Esophagus (tissue), 2 donors: ENCODE data around the gene MARK3. TPM values are rescaled to one million over a fixed set of nuclear protein-coding genes. Genes with fewer than 3 reads are reported as not detected.
A peak's percentile ranks its signal among the peaks of the same experiment; 100 is the strongest.
"Not testable (repeated sequence)": the region's sequence is repeated elsewhere in the genome, so short reads cannot be mapped to it uniquely, and the experiment has no call there.

Experiments used
- H3K27ac ChIP-seq, 2 donors: one replicate each; pipeline ENCODE4 v1.5.1; 2013; ENCODE audit warnings: low read depth in 2 of 2, mild to moderate bottlenecking in 2 of 2, inconsistent platforms in 1 of 2, low read length in 1 of 2, moderate library complexity in 1 of 2
- H3K27me3 ChIP-seq, 2 donors: one replicate each; pipeline ENCODE4 v1.6.1; 2013; ENCODE audit warnings: low read length in 2 of 2, control low read depth in 1 of 2, mild to moderate bottlenecking in 1 of 2; ENCODE audit not compliant: insufficient read depth in 2 of 2, control insufficient read depth in 1 of 2
- H3K36me3 ChIP-seq, 2 donors: one replicate each; pipeline ENCODE4 v1.6.1; 2013; ENCODE audit warnings: low read length in 1 of 2; ENCODE audit not compliant: control insufficient read depth in 2 of 2, insufficient read depth in 2 of 2
- H3K4me1 ChIP-seq, 2 donors: one replicate each; pipeline ENCODE4 v1.6.1; 2013; ENCODE audit warnings: low read length in 1 of 2; ENCODE audit not compliant: control insufficient read depth in 2 of 2, insufficient read depth in 2 of 2
- H3K4me3 ChIP-seq, 2 donors: one replicate each; pipeline ENCODE4 v1.5.1; 2013; ENCODE audit warnings: low read length in 2 of 2, mild to moderate bottlenecking in 2 of 2, low read depth in 1 of 2, moderate library complexity in 1 of 2
- H3K9me3 ChIP-seq, 2 donors: one replicate each; pipeline ENCODE4 v1.6.1; 2013; ENCODE audit warnings: mild to moderate bottlenecking in 2 of 2, low read depth in 1 of 2, low read length in 1 of 2, moderate library complexity in 1 of 2; ENCODE audit not compliant: control insufficient read depth in 2 of 2, insufficient read depth in 1 of 2
- WGBS, 2 donors: extraction: QIAGEN DNeasy Blood & Tissue Kit; methylation state at CpG; one replicate each; pipeline ENCODE4 v1.1.7; 2013; 5-methylcytosine and 5-hydroxymethylcytosine counted together
- polyA plus RNA-seq, 2 donors: library from polyadenylated mRNA; stranded (reverse); fragments of 200-250 nt; gene quantifications; one replicate each; pipeline ENCODE4 v1.2.3, GENCODE V29; 2013
- donor health status: healthy with polysubstance abuse.
- donor health status: Bipolar disorder and iron deficiency.

MARK3 gene
- polyA plus RNA-seq, 2 donors, result 45.5 to 65.4 TPM

DNA sequence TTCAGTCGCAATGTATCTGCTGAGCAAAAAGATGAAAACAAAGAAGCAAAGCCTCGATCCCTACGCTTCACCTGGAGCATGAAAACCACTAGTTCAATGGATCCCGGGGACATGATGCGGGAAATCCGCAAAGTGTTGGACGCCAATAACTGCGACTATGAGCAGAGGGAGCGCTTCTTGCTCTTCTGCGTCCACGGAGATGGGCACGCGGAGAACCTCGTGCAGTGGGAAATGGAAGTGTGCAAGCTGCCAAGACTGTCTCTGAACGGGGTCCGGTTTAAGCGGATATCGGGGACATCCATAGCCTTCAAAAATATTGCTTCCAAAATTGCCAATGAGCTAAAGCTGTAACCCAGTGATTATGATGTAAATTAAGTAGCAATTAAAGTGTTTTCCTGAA, 117.7 kb downstream of the MARK3 start:
- Histone ChIP-seq H3K4me3 (no peak overlapping the region), H3K27me3 (no peaks in the 10 kb centered on the region), H3K9me3 (no peaks in the 10 kb centered on the region), H3K36me3 (peaks cover 16 to 28% of the 10 kb centered on the region in 2 donors), H3K4me1 (peaks cover 0 to 3% of the 10 kb centered on the region in 2 donors), H3K27ac (no peak overlapping the region)
- WGBS, 2 donors, result 95 to 96% methylated on average over 18 of the region's 18 CpGs

DNA sequence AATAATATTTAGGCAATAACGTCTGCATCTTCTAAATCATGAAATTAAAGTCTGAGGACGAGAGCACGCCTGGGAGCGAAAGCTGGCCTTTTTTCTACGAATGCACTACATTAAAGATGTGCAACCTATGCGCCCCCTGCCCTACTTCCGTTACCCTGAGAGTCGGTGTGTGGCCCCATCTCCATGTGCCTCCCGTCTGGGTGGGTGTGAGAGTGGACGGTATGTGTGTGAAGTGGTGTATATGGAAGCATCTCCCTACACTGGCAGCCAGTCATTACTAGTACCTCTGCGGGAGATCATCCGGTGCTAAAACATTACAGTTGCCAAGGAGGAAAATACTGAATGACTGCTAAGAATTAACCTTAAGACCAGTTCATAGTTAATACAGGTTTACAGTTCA, 118.1 kb downstream of the MARK3 start:
- Histone ChIP-seq H3K4me3 (no peak overlapping the region), H3K9me3 (no peaks in the 10 kb centered on the region), H3K27ac (no peak overlapping the region), H3K4me1 (peaks cover 0 to 3% of the 10 kb centered on the region in 2 donors), H3K27me3 (no peaks in the 10 kb centered on the region), H3K36me3 (peaks cover 14 to 28% of the 10 kb centered on the region in 2 donors)
- 95% methylated on average over 12 of the region's 12 CpGs for WGBS, 2 donors

DNA sequence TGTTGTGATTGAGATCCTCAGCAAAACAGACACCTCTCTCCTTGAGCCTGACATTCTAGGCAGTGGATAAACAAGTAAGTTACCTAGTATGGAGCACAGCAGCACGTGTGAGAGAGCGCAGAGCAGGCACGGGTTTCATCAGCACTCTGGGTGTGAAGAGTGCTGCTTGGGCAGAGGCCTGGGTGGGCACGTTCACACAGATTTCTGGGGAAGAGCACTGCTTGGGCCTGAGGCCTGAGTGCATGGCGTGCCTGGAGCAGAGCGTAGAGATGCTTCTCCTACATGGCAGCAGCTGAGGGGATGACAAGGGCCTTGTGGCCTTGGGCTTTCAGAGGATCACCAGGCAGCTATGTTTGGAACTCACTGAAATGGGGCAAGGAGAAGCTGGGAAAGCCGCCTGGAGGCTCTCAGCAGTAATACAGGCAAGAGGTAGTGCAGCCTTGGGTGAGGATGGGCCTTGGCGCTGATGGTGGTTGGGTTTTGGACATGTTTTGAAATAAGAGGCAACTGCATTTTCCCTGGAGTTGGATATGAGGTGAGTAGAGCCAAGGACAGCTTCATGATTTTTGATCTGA, 119.9 kb downstream of the MARK3 start:
- H3K9me3 ChIP-seq, result no peaks in the 10 kb centered on the region
- WGBS, 2 donors, result 80 to 81% methylated on average over 8 of the region's 8 CpGs
- H3K4me1 ChIP-seq, result no peaks in the 10 kb centered on the region
- H3K27ac ChIP-seq, result no peak overlapping the region
- no peak overlapping the region for H3K4me3 ChIP-seq
- H3K36me3 ChIP-seq, result peaks cover 18 to 26% of the 10 kb centered on the region in 2 donors
- no peaks in the 10 kb centered on the region for H3K27me3 ChIP-seq

DNA sequence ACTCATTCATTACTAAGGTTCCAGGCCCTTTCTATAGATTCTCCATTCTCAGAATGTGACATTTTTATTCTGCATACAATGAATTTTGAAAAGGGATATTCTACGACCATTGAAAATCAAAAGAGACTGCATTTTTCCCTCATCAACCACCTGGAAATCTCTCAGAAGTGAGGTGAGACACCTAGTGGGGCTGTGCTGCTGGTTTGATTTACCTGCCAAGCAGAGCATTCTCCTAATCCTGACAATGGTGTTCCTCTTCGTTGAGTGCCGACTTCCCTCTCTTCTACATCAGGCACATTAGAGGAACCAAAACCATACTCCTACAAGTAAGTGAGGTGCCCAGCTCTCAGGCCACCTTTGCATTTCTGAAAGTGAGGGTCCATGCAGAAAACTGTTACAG, 122.5 kb downstream of the MARK3 start:
- Histone ChIP-seq H3K4me1 (peaks cover 3 to 4% of the 10 kb centered on the region in 2 donors), H3K9me3 (no peaks in the 10 kb centered on the region), H3K27ac (no peak overlapping the region), H3K27me3 (no peaks in the 10 kb centered on the region), H3K4me3 (no peak overlapping the region), H3K36me3 (peaks cover 16 to 25% of the 10 kb centered on the region in 2 donors)
- WGBS, 2 donors, result 72 to 76% methylated on average over 3 of the region's 3 CpGs

DNA sequence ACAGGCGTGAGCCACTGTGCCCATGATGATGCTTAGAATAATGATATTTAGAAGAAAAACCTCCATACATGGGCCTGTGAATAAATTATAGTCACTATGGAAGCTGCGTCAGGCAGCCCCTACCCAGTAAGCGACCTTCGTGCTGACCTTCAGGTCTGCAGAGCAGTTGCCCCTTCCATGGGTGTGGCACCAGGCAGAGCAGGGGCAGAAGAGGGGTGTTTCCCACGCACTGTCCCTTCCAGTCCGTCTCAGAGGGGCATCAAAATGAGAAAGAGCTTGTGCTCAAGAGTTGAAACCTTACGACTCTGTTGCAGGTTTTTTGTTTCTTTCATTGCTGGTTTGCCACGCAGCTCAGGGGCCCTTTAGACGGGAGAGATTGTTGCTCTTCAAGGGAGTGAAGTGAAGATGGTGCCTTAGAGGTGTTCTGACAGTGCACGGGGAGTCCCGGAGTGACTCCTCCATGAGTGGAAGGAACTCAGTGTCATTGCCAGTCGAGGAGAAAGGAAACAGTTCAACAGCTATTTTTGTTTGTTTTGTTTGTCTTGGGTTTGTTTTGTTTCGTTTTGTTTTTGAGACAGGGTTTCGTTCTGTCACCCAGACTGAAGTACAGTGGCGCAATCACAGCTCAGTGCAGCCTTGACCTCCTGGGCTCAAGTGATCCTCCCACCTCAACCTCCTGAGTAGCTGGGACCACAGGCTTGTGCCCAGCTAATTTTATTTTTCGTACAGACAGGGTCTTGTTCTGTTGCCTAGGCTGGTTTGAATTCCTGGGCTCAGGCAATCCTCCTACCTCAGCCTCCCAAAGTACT, 123.5 kb downstream of the MARK3 start:
- no peak overlapping the region for H3K4me3 ChIP-seq
- WGBS, 2 donors, result 83 to 89% methylated on average over 16 of the region's 16 CpGs
- H3K9me3 ChIP-seq, result no peaks in the 10 kb centered on the region
- peaks cover 3 to 9% of the 10 kb centered on the region in 2 donors for H3K4me1 ChIP-seq
- no peaks in the 10 kb centered on the region for H3K27me3 ChIP-seq
- H3K36me3 ChIP-seq, result peaks cover 14 to 20% of the 10 kb centered on the region in 2 donors
- H3K27ac ChIP-seq, result no peak overlapping the region

DNA sequence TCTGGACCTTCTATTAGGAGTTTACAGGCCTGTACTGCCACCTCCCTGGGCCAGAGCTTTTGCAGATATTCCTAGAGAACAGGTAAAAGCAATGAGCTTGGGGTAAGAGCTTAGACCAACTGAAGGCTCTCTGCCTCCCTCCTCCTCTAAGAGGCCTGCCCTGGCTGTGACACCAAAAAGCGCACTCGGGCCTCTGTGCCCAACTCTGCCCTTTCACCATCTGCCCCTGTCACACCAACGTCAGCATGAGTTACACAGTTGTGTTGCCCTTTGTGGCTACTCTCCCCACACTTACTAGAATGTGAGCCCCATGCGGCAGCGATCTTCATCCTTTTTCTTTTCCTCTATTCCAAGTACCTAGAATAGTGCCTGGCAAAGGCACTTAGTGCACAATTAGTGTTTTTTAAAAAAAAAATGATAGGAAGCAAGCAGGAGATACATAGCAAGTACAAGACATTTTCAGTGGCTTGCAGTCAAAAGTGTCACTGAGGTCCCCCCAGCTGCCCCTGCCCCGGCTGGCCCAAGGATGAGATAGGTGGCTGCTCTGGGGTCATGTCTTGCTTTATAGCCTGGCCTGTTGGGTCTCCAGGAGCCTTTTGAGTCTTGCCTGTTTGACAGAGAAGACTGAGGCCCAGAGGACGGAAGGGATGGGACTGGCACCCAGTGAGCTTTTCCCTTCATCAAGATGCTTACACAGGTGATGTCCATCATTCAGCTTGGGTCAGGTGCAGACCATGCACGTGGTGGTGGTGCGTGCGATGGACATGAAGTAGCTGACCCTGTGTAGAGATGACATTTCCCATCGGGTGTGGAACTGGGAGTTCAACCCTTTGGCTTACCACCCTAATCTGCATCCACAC, 124.9 kb downstream of the MARK3 start:
- Histone ChIP-seq H3K4me3 (no peak overlapping the region), H3K4me1 (peaks cover 3 to 17% of the 10 kb centered on the region in 2 donors), H3K27ac (no peak overlapping the region), H3K36me3 (peaks cover 13 to 15% of the 10 kb centered on the region in 2 donors), H3K9me3 (no peaks in the 10 kb centered on the region), H3K27me3 (no peaks in the 10 kb centered on the region)
- WGBS, 2 donors, result 85 to 88% methylated on average over 11 of the region's 11 CpGs

DNA sequence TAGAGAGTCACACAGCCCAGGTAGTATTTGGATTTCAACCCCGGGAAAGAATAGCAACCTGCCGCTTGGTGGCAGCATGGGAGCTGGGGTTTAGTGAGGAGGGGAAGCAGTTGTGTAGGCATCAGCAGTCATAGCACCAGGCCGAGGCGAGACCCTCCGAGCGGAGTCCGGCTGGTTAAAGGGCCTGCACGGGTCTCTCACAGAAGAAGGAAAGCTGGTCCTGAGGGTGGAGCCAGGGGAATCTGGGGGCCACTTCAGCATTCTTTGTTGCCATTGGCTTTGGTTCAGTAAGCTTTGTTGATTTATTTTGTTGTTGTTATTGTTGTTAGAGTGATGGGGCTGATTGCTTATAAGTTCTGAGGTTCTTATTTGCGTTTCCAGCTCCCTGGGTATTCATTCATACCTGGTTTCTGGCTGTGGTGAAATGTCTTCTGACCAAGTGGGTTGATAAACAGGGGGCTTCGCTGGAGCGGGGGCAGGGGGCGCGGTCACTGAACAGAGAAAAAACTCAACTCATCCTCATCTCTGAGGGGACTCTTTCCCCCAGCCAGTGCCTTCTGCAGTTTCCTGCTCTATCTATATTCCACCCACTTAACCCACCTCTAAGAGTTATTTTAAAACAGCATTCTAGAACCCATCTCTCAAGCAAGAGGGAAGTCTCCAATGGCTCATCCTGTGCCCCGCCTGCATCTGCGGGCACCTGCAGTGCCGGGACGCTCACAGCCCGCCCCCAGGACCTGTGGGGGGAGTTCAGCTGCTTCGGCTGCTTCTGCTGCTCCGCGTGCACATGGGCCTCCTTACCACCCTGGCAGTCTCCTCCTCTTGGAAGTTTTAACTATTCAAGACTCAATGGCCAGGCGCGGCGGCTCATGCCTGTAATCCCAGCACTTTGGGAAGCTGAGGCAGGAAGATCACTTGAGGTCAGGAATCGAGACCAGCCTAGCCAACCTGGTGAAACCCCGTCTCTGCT, 125.8 kb downstream of the MARK3 start:
- Histone ChIP-seq H3K27ac (no peak overlapping the region), H3K36me3 (peaks cover 8 to 11% of the 10 kb centered on the region in 2 donors), H3K4me1 (peaks cover 3 to 17% of the 10 kb centered on the region in 2 donors), H3K9me3 (no peaks in the 10 kb centered on the region), H3K4me3 (no peak overlapping the region), H3K27me3 (no peaks in the 10 kb centered on the region)
- 89 to 90% methylated on average over 26 of the region's 26 CpGs for WGBS, 2 donors

DNA sequence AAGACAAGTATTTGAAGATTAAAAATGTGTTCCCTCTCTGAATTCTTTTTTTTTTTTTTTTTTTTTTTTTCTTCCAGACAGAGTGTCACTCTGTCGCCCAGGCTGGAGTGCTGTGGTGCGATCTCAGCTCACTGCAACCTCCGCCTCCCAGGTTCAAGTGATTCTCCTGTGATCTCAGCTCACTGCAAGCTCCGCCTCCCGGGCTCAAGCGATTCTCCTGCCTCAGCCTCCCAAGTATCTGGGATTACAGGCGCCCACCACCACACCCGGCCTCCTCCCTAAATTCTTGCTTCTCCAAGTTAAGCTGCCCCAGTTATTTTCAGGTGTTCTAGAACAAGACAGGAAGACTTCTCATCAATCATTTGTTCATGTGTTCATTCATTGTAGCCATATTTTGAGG, 127.0 kb downstream of the MARK3 start:
- not testable (repeated sequence) for H3K27me3 ChIP-seq, H3K4me3 ChIP-seq, H3K36me3 ChIP-seq, H3K9me3 ChIP-seq
- Histone ChIP-seq H3K27ac (peak overlapping the region; percentile 74 to 96), H3K4me1 (peaks cover 3 to 17% of the 10 kb centered on the region in 2 donors)
- 88 to 95% methylated on average over 8 of the region's 8 CpGs for WGBS, 2 donors
